B cell (primary cell): ENCODE results near the gene KIF11. TPM values are rescaled to one million over a fixed set of nuclear protein-coding genes. Genes with fewer than 3 reads are reported as not detected.

Source experiments
- ATAC-seq: fragments of 200-7000 bp; cut with Tn5 transposase; one replicate; pipeline ENCODE4 v1.10.0; 2021; ENCODE audit warnings: low read depth, mild to moderate bottlenecking, moderate number of reproducible peaks, moderate library complexity
- CTCF ChIA-PET: fragments of 350-600 bp; sonication (Branson Sonifier 250); formaldehyde crosslinking; loops from one replicate; lab custom pipeline; 2021; ENCODE audit warnings: antibody characterized with exemption, inconsistent platforms; lab: Charles Lee
- POLR2A ChIA-PET: fragments of 350-600 bp; sonication (Branson Sonifier 250); formaldehyde crosslinking; loops from one replicate; lab custom pipeline; 2021; ENCODE audit warnings: antibody characterized with exemption; lab: Charles Lee
- DNase-seq: peaks from one replicate; pipeline ENCODE4 v3.0.0; 2013
- H2AFZ ChIP-seq: 2 replicates; pipeline ENCODE4 v1.6.1; 2012; ENCODE audit warnings: mild to moderate bottlenecking, low read depth, low read length; ENCODE audit not compliant: insufficient read depth, poor library complexity, severe bottlenecking
- H3K27ac ChIP-seq, 2 donors: 1 replicate in 1 of 2; 2 replicates in 1 of 2; pipeline ENCODE4 v1.5.1; 2012 to 2013; ENCODE audit warnings: low read length in 2 of 2, mild to moderate bottlenecking in 2 of 2, moderate library complexity in 1 of 2
- H3K27me3 ChIP-seq, 4 experiments: fragments of 200-600 bp in 1 of 4; sonication (generic) in 1 of 4; replicated peaks in 1 of 4; 1 replicate in 2 of 4; 2 replicates in 2 of 4; pipeline versions ENCODE4 v1.6.1 to v1.7.0; 2013 to 2016; ENCODE audit warnings: low read length in 3 of 4, mild to moderate bottlenecking in 2 of 4, mixed read lengths in 1 of 4, moderate library complexity in 1 of 4; ENCODE audit not compliant: insufficient read depth in 4 of 4, control insufficient read depth in 3 of 4; ENCODE audit errors: control extremely low read depth in 1 of 4
- H3K36me3 ChIP-seq, 2 experiments: replicated peaks in 1 of 2; 1 replicate in 1 of 2; 2 replicates in 1 of 2; pipeline versions ENCODE4 v1.6.1 to v1.7.1; 2013; ENCODE audit warnings: low read length in 1 of 2; ENCODE audit not compliant: insufficient read depth in 2 of 2, control insufficient read depth in 1 of 2; ENCODE audit errors: control extremely low read depth in 1 of 2, extremely low read depth in 1 of 2
- H3K4me1 ChIP-seq, 2 donors: fragments of 200-600 bp in 1 of 2; sonication (generic) in 1 of 2; 1 replicate in 1 of 2; 2 replicates in 1 of 2; pipeline versions ENCODE4 v1.5.1 to v1.6.1; 2013 to 2017; ENCODE audit warnings: low read length in 2 of 2; ENCODE audit not compliant: control insufficient read depth in 2 of 2, insufficient read depth in 2 of 2
- H3K4me2 ChIP-seq: replicated peaks from 2 replicates; pipeline ENCODE3; 2012; ENCODE audit warnings: mild to moderate bottlenecking, low read depth, low read length; ENCODE audit not compliant: poor library complexity, severe bottlenecking
- H3K4me3 ChIP-seq, 5 experiments: fragments of 200-600 bp in 1 of 5; sonication (generic) in 1 of 5; 1 replicate in 3 of 5; 2 replicates in 2 of 5; pipeline versions ENCODE4 v1.5.1 to v1.7.0; 2011 to 2016; ENCODE audit warnings: low read length in 4 of 5, mild to moderate bottlenecking in 4 of 5, low read depth in 2 of 5, control low read depth in 1 of 5, moderate library complexity in 1 of 5; ENCODE audit not compliant: insufficient read depth in 1 of 5; ENCODE audit errors: control extremely low read depth in 1 of 5, extremely low read depth in 1 of 5
- H3K79me2 ChIP-seq: fragments of 200-600 bp; sonication (generic); one replicate; pipeline ENCODE4 v1.6.0; 2016; ENCODE audit warnings: low read length; ENCODE audit not compliant: control insufficient read depth, insufficient read depth
- H3K9ac ChIP-seq: fragments of 200-600 bp; sonication (generic); 2 replicates; pipeline ENCODE4 v1.6.1; 2017; ENCODE audit warnings: mild to moderate bottlenecking, low read length, moderate library complexity
- H3K9me3 ChIP-seq, 3 donors: one replicate each; pipeline versions ENCODE4 v1.6.1 to v1.7.1; 2013; ENCODE audit warnings: low read length in 2 of 3; ENCODE audit not compliant: control insufficient read depth in 2 of 3, insufficient read depth in 1 of 3; ENCODE audit errors: control extremely low read depth in 1 of 3
- H4K20me1 ChIP-seq: 2 replicates; pipeline ENCODE4 v1.6.0; 2012; ENCODE audit warnings: mild to moderate bottlenecking, low read length; ENCODE audit not compliant: insufficient read depth, control insufficient read depth, poor library complexity, severe bottlenecking
- H3K27ac Mint-ChIP-seq: one replicate; pipeline ENCODE4 v1.8.0; 2021; ENCODE audit warnings: mixed read lengths
- H3K27me3 Mint-ChIP-seq: one replicate; pipeline ENCODE4 v1.8.0; 2021; ENCODE audit warnings: mixed read lengths
- H3K4me1 Mint-ChIP-seq: one replicate; pipeline ENCODE4 v1.8.0; 2021; ENCODE audit warnings: mixed read lengths
- H3K4me3 Mint-ChIP-seq: one replicate; pipeline ENCODE4 v1.8.0; 2021; ENCODE audit warnings: mixed read lengths
- H3K9me3 Mint-ChIP-seq: one replicate; pipeline ENCODE4 v1.8.0; 2022; ENCODE audit warnings: mixed read lengths; ENCODE audit not compliant: insufficient read depth
- CTCF ChIP-seq: fragments of 200-600 bp; IDR thresholded peaks from one replicate; pipeline ENCODE4 v1.8.0; 2022; ENCODE audit warnings: antibody characterized with exemption, mild to moderate bottlenecking
- EZH2 ChIP-seq: IDR thresholded peaks from 2 replicates; pipeline ENCODE4 v1.6.1; 2012; ENCODE audit warnings: borderline replicate concordance, low read depth, mild to moderate bottlenecking, moderate library complexity, low read length; ENCODE audit not compliant: insufficient read depth, poor library complexity, severe bottlenecking
- WGBS: methylation state at CpG from one replicate; pipeline ENCODE4 v1.1.5; 2013; ENCODE audit warnings: missing lambda C conversion rate; ENCODE audit not compliant: insufficient coverage; 5-methylcytosine and 5-hydroxymethylcytosine counted together
- intact Hi-C: fragments of 100-400 bp; cut with micrococcal nuclease; formaldehyde crosslinking; loops from one replicate; pipeline ENCODE4 v1.10.0; 2022
- polyA minus RNA-seq: library from RNA; depleted of rRNA, polyadenylated mRNA; stranded (reverse); fragments of >200 nt; gene quantifications from 2 replicates; pipeline ENCODE4 v1.2.3, GENCODE V29; 2012
- polyA plus RNA-seq: library from polyadenylated mRNA; depleted of rRNA; stranded (reverse); fragments of >200 nt; gene quantifications from 2 replicates; pipeline ENCODE4 v1.2.3, GENCODE V29; 2012
- total RNA-seq, 2 donors: library from RNA; stranded (reverse); fragments of 120-200 nt in 1 of 2; gene quantifications; 1 replicate in 1 of 2; 2 replicates in 1 of 2; pipeline versions ENCODE4 v1.2.3 to v1.2.4, GENCODE V29; 2013 to 2022

KIF11 gene
- 1.8 and 2.0 TPM in 2 replicates for total RNA-seq
- 2.5 TPM for total RNA-seq (2013)
- 0.45 and 0.64 TPM in 2 replicates for polyA plus RNA-seq
- 0.51 and 0.64 TPM in 2 replicates for polyA minus RNA-seq

GRCh38 chr10:92592761-92593618 lies at the start of gene KIF11:
Gene KIF11, plus strand, starts transcription at chr10:92593130. Its CDS starts 246 bp downstream, at chr10:92593376.
- Histone ChIP-seq H3K9ac (peak within 1 kb of the TSS; percentile 88), H3K36me3 (no peaks in the 10 kb centered on the region), H3K4me1 (peaks cover 9 to 22% of the 10 kb centered on the region in 2 donors), H3K9me3 (no peaks in the 10 kb centered on the region), H3K27ac (peak within 1 kb of the TSS; percentile 82 to 92), H3K79me2 (peaks cover 31% of the 10 kb centered on the region), H3K27me3 (no peaks in the 10 kb centered on the region), H2AFZ (peak within 1 kb of the TSS; percentile 93), H3K4me2 (peak within 1 kb of the TSS; percentile 93), H4K20me1 (no peaks in the 10 kb centered on the region), H3K4me3 (peak within 1 kb of the TSS; percentile 65 to 95 (median 84))
- ChIA-PET CTCF (interaction anchor here (3.5 kb wide), 1 partner anchor 20 kb away, joined by 40 read pairs; the partner anchor contains the start of gene IDE), POLR2A (interaction anchor here (0.7 to 3.0 kb wide), 3 partner anchors 9 to 98 kb away, joined by 3 to 38 read pairs (median 16); partner anchors contain the start of genes HHEX and IDE)
- DNase-seq = peak; percentile 96
- peak within 1 kb of the TSS; percentile 99 for H3K4me3 Mint-ChIP-seq
- H3K27ac Mint-ChIP-seq = peak within 1 kb of the TSS; percentile 99
- intact Hi-C loops = loop anchor here (1.0 to 5.0 kb wide), 3 partner anchors 51 to 1109 kb away; partner anchors contain the start of genes FRA10AC1 and TNKS2
- peak; percentile 82 for ATAC-seq
- H3K27me3 Mint-ChIP-seq = no peaks in the 10 kb centered on the region
- under 1% methylated on average over 60 of the region's 61 CpGs for WGBS
- no peaks in the 10 kb centered on the region for H3K9me3 Mint-ChIP-seq
- TF ChIP-seq CTCF = no peak
- TF ChIP-seq EZH2 = no peak
- peaks cover 41% of the 10 kb centered on the region for H3K4me1 Mint-ChIP-seq
